HAP-1 (cell line): ENCODE measurements around the gene RGN.
"Not testable (repeated sequence)": the region's sequence is repeated elsewhere in the genome, so short reads cannot be mapped to it uniquely, and the experiment has no call there.

Experiments
- DNase-seq, 2 experiments: peaks; one replicate each; pipeline ENCODE4 v3.0.0-alpha.2; 2016 to 2020; ENCODE audit warnings: low spot score in 2 of 2
- H3K27me3 ChIP-seq: fragments of 250-450 bp; sonication (Bioruptor Pico); 2 replicates; pipeline ENCODE4 v1.5.1; 2020; ENCODE audit warnings: low read depth, mild to moderate bottlenecking, moderate library complexity
- H3K36me3 ChIP-seq: fragments of 250-450 bp; sonication (Bioruptor Pico); replicated peaks from 2 replicates; pipeline ENCODE4 v1.5.1; 2020; ENCODE audit warnings: mild to moderate bottlenecking
- H3K4me1 ChIP-seq: fragments of 250-450 bp; sonication (Bioruptor Pico); 2 replicates; pipeline ENCODE4 v1.5.1; 2020; ENCODE audit warnings: mild to moderate bottlenecking
- H3K4me3 ChIP-seq: fragments of 250-450 bp; sonication (Bioruptor Pico); 2 replicates; pipeline ENCODE4 v1.5.1; 2020; ENCODE audit warnings: mild to moderate bottlenecking, moderate library complexity
- H3K9me3 ChIP-seq: fragments of 250-450 bp; sonication (Bioruptor Pico); 2 replicates; pipeline ENCODE4 v1.5.1; 2020; ENCODE audit warnings: mild to moderate bottlenecking, moderate library complexity
- in situ Hi-C: fragments of 300-500 bp; cut with MboI; formaldehyde crosslinking; loops from 3 replicates; pipeline ENCODE4 v1.14.3; 2020; ENCODE audit warnings: low sequenced_read_pairs, inconsistent platforms, mixed read lengths

Gene RGN

DNA sequence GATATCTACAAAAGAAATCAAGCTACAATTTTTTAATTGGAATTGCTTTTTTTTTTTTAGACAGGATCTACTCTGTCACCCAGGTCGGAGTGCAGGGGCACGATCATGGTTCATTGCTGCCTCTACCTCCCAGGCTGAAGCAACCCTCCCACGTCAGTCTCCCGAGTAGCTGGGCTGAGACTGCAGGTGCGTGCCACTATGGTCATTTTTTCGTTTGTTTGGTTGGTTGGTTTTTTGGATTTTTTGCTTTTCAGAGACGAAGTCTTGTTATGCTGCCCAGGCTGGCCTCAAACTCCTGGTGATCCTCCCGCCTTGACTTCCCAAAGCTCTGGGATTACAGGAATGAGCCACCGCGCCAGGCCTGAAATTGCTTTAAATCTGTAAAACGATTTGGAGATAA is 15.6 kb downstream of the RGN start:
- in situ Hi-C loops, result loop anchor here (10.0 kb wide), 1 partner anchor 59 kb away; no protein-coding TSS in a partner anchor
- H3K4me1 ChIP-seq, result peaks cover 9% of the 10 kb centered on the region
- no peaks in the 10 kb centered on the region for H3K9me3 ChIP-seq
- DNase-seq, result no peak
- H3K4me3 ChIP-seq, result no peak overlapping the region
- no peaks in the 10 kb centered on the region for H3K36me3 ChIP-seq
- peaks cover 16% of the 10 kb centered on the region for H3K27me3 ChIP-seq

- H3K9me3 ChIP-seq, result no peaks in the 10 kb centered on the region
- no peak for DNase-seq
- peaks cover 19% of the 10 kb centered on the region for H3K27me3 ChIP-seq
- in situ Hi-C loops, result loop anchor here (10.0 kb wide), 1 partner anchor 62 kb away; no protein-coding TSS in a partner anchor
- H3K4me3 ChIP-seq, result no peak overlapping the region
- no peaks in the 10 kb centered on the region for H3K4me1 ChIP-seq
- H3K36me3 ChIP-seq, result no peaks in the 10 kb centered on the region
These were observed 18.8 kb downstream of the RGN start for GRCh38 chrX:47097018-47097417.

- no peak overlapping the region for H3K4me3 ChIP-seq
- no peaks in the 10 kb centered on the region for H3K9me3 ChIP-seq
- peak; percentile 43 to 59 for DNase-seq
- H3K36me3 ChIP-seq, result no peaks in the 10 kb centered on the region
- no peaks in the 10 kb centered on the region for H3K4me1 ChIP-seq
- in situ Hi-C loops, result loop anchor here (10.0 kb wide), 1 partner anchor 64 kb away; no protein-coding TSS in a partner anchor
- H3K27me3 ChIP-seq, result peaks cover 9% of the 10 kb centered on the region
These were observed 20.3 kb downstream of the RGN start for GRCh38 chrX:47098338-47099094.

- H3K4me1 ChIP-seq, result no peaks in the 10 kb centered on the region
- no peaks in the 10 kb centered on the region for H3K36me3 ChIP-seq
- in situ Hi-C loops, result no loop called here
- DNase-seq, result no peak
- H3K4me3 ChIP-seq, result no peak overlapping the region
- no peaks in the 10 kb centered on the region for H3K9me3 ChIP-seq
- 0 out of 2 replicates have a peak, but pooled peaks cover 3% of the 10 kb centered on the region for H3K27me3 ChIP-seq
These were observed 23.0 kb downstream of the RGN start for GRCh38 chrX:47101206-47101605.

DNA sequence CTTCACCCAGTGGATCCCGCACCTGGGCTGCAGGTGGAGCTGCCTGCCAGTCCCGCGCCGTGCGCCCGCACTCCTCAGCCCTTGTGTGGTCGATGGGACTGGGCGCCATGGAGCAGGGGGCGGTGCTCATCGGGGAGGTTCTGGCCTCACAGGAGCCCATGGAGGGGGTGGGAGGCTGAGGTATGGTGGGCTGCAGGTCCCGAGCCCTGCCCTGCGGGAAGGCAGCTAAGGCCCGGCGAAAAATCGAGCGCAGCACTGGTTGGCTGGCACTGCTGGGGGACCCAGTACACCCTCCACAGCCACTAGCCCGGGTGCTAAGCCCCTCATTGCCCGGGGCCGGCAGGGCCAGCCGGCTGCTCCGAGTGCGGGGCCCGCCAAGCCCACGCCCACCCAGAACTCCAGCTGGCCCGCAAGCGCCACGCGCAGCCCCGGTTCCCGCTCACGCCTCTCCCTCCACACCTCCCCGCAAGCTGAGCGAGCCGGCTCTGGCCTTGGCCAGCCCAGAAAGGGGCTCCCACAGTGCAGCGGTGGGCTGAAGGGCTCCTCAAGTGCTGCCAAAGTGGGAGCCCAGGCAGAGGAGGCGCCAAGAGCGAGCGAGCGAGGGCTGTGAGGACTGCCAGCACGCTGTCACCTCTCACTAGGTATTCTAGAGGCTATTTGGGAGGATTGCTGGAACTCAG is 32.8 kb downstream of the RGN start:
- H3K9me3 ChIP-seq, H3K27me3 ChIP-seq, H3K36me3 ChIP-seq, H3K4me1 ChIP-seq, DNase-seq, in situ Hi-C loops, H3K4me3 ChIP-seq: not testable (repeated sequence)

GRCh38 chrX:47112316-47112954 is 34.2 kb downstream of the RGN start:
- H3K4me1 ChIP-seq, result no peaks in the 10 kb centered on the region
- H3K4me3 ChIP-seq, result no peak overlapping the region
- no peak for DNase-seq
- no peaks in the 10 kb centered on the region for H3K27me3 ChIP-seq
- H3K9me3 ChIP-seq, result no peaks in the 10 kb centered on the region; the same call in 1 of the 2 replicates
- H3K36me3 ChIP-seq, result no peaks in the 10 kb centered on the region
- in situ Hi-C loops, result no loop called here

GRCh38 chrX:47116551-47117110 is 38.4 kb downstream of the RGN start:
- H3K4me1 ChIP-seq, in situ Hi-C loops, H3K9me3 ChIP-seq, H3K36me3 ChIP-seq, H3K4me3 ChIP-seq, H3K27me3 ChIP-seq, DNase-seq: not testable (repeated sequence)

- DNase-seq, H3K4me1 ChIP-seq, in situ Hi-C loops, H3K27me3 ChIP-seq, H3K36me3 ChIP-seq, H3K9me3 ChIP-seq, H3K4me3 ChIP-seq: not testable (repeated sequence)
These were observed 46.2 kb downstream of the RGN start for GRCh38 chrX:47124466-47124865.

- H3K4me1 ChIP-seq, result peaks cover 5% of the 10 kb centered on the region
- H3K27me3 ChIP-seq, result no peaks in the 10 kb centered on the region
- peak; percentile 92 to 97 for DNase-seq
- H3K9me3 ChIP-seq, result no peaks in the 10 kb centered on the region
- H3K36me3 ChIP-seq, result no peaks in the 10 kb centered on the region
- peak overlapping the region; percentile 53 for H3K4me3 ChIP-seq
- in situ Hi-C loops, result no loop called here
These were observed 51.1 kb downstream of the RGN start for GRCh38 chrX:47129157-47129898.

DNA sequence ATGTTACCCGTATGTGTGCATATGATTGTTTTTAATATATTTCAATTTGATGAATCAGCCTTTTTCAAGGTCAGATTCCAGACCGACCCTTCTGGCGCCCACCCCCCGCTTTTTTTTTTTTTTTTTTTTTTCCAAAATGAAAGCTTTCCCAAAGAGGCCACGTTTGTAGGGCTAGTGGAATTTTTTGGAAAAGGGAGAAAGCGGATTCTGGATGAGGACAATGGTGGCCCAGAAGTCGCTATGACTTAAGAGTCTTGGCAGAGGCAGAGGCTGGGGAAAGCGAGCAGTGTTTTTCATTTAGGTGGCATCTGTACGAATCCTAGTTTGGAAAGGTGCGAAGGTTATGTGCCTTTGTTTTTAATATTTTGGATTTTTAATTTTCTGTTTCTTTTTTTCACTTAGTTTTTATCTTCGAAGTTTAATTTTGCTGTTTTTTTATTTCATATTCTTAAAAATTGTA is 51.7 kb downstream of the RGN start:
- peak in 1 of 2 experiments; percentile 25 for DNase-seq
- in situ Hi-C loops, result no loop called here
- Histone ChIP-seq H3K36me3 (no peaks in the 10 kb centered on the region), H3K4me1 (peaks cover 5% of the 10 kb centered on the region), H3K9me3 (no peaks in the 10 kb centered on the region), H3K27me3 (no peaks in the 10 kb centered on the region), H3K4me3 (peak overlapping the region; percentile 53)

DNA sequence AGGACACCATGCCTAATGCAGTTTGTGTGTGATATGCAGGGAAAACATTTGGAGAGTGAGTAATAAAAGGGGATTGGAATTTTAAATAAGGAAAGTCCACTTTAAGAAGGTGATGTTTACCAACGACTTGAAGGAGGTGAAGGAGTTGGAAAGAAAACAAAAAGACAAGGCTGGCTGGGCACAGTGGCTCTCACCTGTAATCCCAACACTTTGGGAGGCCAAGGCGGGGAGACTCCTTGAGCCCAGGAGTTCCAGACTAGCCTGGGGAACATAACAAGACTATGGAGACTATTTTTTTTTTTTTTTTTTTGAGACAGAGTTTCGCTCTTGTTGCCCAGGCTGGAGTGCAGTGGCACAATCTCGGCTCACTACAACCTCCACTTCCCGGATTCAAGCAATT is 55.2 kb downstream of the RGN start:
- no peaks in the 10 kb centered on the region for H3K36me3 ChIP-seq
- peaks cover 5% of the 10 kb centered on the region for H3K4me1 ChIP-seq
- in situ Hi-C loops, result no loop called here
- no peak overlapping the region for H3K4me3 ChIP-seq
- no peaks in the 10 kb centered on the region for H3K27me3 ChIP-seq
- no peaks in the 10 kb centered on the region for H3K9me3 ChIP-seq
- no peak for DNase-seq

GRCh38 chrX:47135650-47136049 is 57.4 kb downstream of the RGN start:
- H3K27me3 ChIP-seq, H3K4me1 ChIP-seq, H3K4me3 ChIP-seq, in situ Hi-C loops, H3K9me3 ChIP-seq, DNase-seq: not testable (repeated sequence)
- peaks cover 10% of the 10 kb centered on the region for H3K36me3 ChIP-seq

- Histone ChIP-seq H3K36me3 (peaks cover 29% of the 10 kb centered on the region), H3K27me3 (no peaks in the 10 kb centered on the region), H3K9me3 (no peaks in the 10 kb centered on the region), H3K4me1 (no peaks in the 10 kb centered on the region), H3K4me3 (no peak overlapping the region)
- in situ Hi-C loops, result no loop called here
- no peak for DNase-seq
These were observed 59.9 kb downstream of the RGN start for GRCh38 chrX:47138171-47138570.
